HEK293 (cell line): ENCODE data around the gene TLCD3B.

ENCODE experiments used
- BCL6B ChIP-seq: fragments of 450-650 bp; formaldehyde crosslinking; IDR thresholded peaks from 2 replicates; pipeline ENCODE4 v1.5.1; 2017; ENCODE audit warnings: missing biosample characterization, missing genetic modification characterization
- FEZF1 ChIP-seq: fragments of 450-650 bp; formaldehyde crosslinking; IDR thresholded peaks from 2 replicates; pipeline ENCODE4 v1.5.1; 2016; ENCODE audit warnings: missing biosample characterization, missing genetic modification characterization
- GFI1B ChIP-seq: fragments of 450-650 bp; formaldehyde crosslinking; IDR thresholded peaks from 2 replicates; pipeline ENCODE4 v1.5.1; 2016; ENCODE audit warnings: missing biosample characterization, missing genetic modification characterization
- KLF10 ChIP-seq: fragments of 450-650 bp; IDR thresholded peaks from 2 replicates; pipeline ENCODE4 v1.5.1; 2018; ENCODE audit warnings: missing biosample characterization, mild to moderate bottlenecking, missing genetic modification characterization
- RBAK ChIP-seq: fragments of 450-650 bp; formaldehyde crosslinking; IDR thresholded peaks from 2 replicates; pipeline ENCODE4 v1.5.1; 2016; ENCODE audit warnings: missing biosample characterization, missing genetic modification characterization
- SP3 ChIP-seq: fragments of 450-650 bp; formaldehyde crosslinking; IDR thresholded peaks from 2 replicates; pipeline ENCODE4 v1.5.1; 2016; ENCODE audit warnings: missing biosample characterization, missing genetic modification characterization
- TCF7L2 ChIP-seq: IDR thresholded peaks from 2 replicates; pipeline ENCODE4 v1.6.1; 2011; ENCODE audit warnings: low read depth, mild to moderate bottlenecking, inconsistent platforms, low read length, moderate library complexity, borderline replicate concordance
- TRIM28 ChIP-seq: IDR thresholded peaks from 2 replicates; pipeline ENCODE4 v1.6.1; 2011; ENCODE audit warnings: low read length, control low read depth, borderline replicate concordance
- ZBTB10 ChIP-seq: fragments of 450-650 bp; formaldehyde crosslinking; IDR thresholded peaks from 2 replicates; pipeline ENCODE4 v1.5.1; 2016; ENCODE audit warnings: missing biosample characterization, missing genetic modification characterization
- ZFHX2 ChIP-seq: fragments of 450-650 bp; formaldehyde crosslinking; conservative IDR thresholded peaks from 2 replicates; pipeline ENCODE4 v1.5.1; 2016; ENCODE audit warnings: missing biosample characterization, missing genetic modification characterization
- ZNF114 ChIP-seq: fragments of 450-650 bp; formaldehyde crosslinking; IDR thresholded peaks from 2 replicates; pipeline ENCODE4 v1.5.0; 2017; ENCODE audit warnings: missing biosample characterization, missing genetic modification characterization
- ZNF132 ChIP-seq: fragments of 450-650 bp; formaldehyde crosslinking; IDR thresholded peaks from 2 replicates; pipeline ENCODE4 v1.5.1; 2017; ENCODE audit warnings: missing biosample characterization, missing genetic modification characterization, borderline replicate concordance
- ZNF16 ChIP-seq: fragments of 450-650 bp; formaldehyde crosslinking; IDR thresholded peaks from 2 replicates; pipeline ENCODE4 v1.5.1; 2016; ENCODE audit warnings: low read depth, missing biosample characterization, missing genetic modification characterization
- ZNF214 ChIP-seq: fragments of 450-650 bp; formaldehyde crosslinking; IDR thresholded peaks from 2 replicates; pipeline ENCODE4 v1.5.1; 2017; ENCODE audit warnings: missing biosample characterization, mild to moderate bottlenecking, missing genetic modification characterization, borderline replicate concordance
- ZNF280C ChIP-seq: fragments of 450-650 bp; formaldehyde crosslinking; IDR thresholded peaks from 2 replicates; pipeline ENCODE4 v1.5.1; 2016; ENCODE audit warnings: missing biosample characterization, missing genetic modification characterization
- ZNF302 ChIP-seq: fragments of 450-650 bp; formaldehyde crosslinking; IDR thresholded peaks from 2 replicates; pipeline ENCODE4 v1.5.1; 2016; ENCODE audit warnings: missing biosample characterization, missing genetic modification characterization, low read depth
- ZNF311 ChIP-seq: fragments of 450-650 bp; formaldehyde crosslinking; IDR thresholded peaks from 2 replicates; pipeline ENCODE4 v1.5.1; 2017; ENCODE audit warnings: missing biosample characterization, missing genetic modification characterization, borderline replicate concordance
- ZNF366 ChIP-seq: fragments of 450-650 bp; formaldehyde crosslinking; conservative IDR thresholded peaks from 2 replicates; pipeline ENCODE4 v1.5.1; 2016; ENCODE audit warnings: missing biosample characterization, missing genetic modification characterization
- ZNF518A ChIP-seq: fragments of 450-650 bp; formaldehyde crosslinking; conservative IDR thresholded peaks from 2 replicates; pipeline ENCODE4 v1.5.1; 2016; ENCODE audit warnings: low read depth, missing biosample characterization, missing genetic modification characterization
- ZNF529 ChIP-seq: fragments of 450-650 bp; formaldehyde crosslinking; IDR thresholded peaks from 2 replicates; pipeline ENCODE4 v1.5.1; 2017; ENCODE audit warnings: missing genetic modification characterization, missing biosample characterization; ENCODE audit not compliant: insufficient replicate concordance
- ZNF548 ChIP-seq: fragments of 450-650 bp; formaldehyde crosslinking; IDR thresholded peaks from 2 replicates; pipeline ENCODE4 v1.5.1; 2016; ENCODE audit warnings: missing biosample characterization, missing genetic modification characterization
- ZNF549 ChIP-seq: fragments of 450-650 bp; IDR thresholded peaks from 2 replicates; pipeline ENCODE4 v1.5.1; 2018; ENCODE audit warnings: missing biosample characterization, missing genetic modification characterization, mild to moderate bottlenecking, inconsistent platforms, moderate library complexity
- ZNF624 ChIP-seq: fragments of 450-650 bp; formaldehyde crosslinking; IDR thresholded peaks from 2 replicates; pipeline ENCODE4 v1.5.1; 2017; ENCODE audit warnings: missing biosample characterization, missing genetic modification characterization
- ZNF629 ChIP-seq: fragments of 450-650 bp; formaldehyde crosslinking; IDR thresholded peaks from 2 replicates; pipeline ENCODE4 v1.5.1; 2017; ENCODE audit warnings: missing biosample characterization, missing genetic modification characterization
- ZNF654 ChIP-seq: fragments of 450-650 bp; formaldehyde crosslinking; IDR thresholded peaks from 2 replicates; pipeline ENCODE4 v1.5.1; 2016; ENCODE audit warnings: low read depth, missing biosample characterization, missing genetic modification characterization
- ZNF670 ChIP-seq: fragments of 450-650 bp; formaldehyde crosslinking; IDR thresholded peaks from 2 replicates; pipeline ENCODE4 v1.5.1; 2016; ENCODE audit warnings: missing biosample characterization, missing genetic modification characterization, low read depth
- ZNF677 ChIP-seq: fragments of 450-650 bp; IDR thresholded peaks from 2 replicates; pipeline ENCODE4 v1.5.0; 2018; ENCODE audit warnings: missing biosample characterization, mild to moderate bottlenecking, missing genetic modification characterization, moderate library complexity
- ZNF692 ChIP-seq: fragments of 450-650 bp; formaldehyde crosslinking; IDR thresholded peaks from 2 replicates; pipeline ENCODE4 v1.5.1; 2016; ENCODE audit warnings: missing biosample characterization, missing genetic modification characterization

The TLCD3B gene

GRCh38 chr16:29995324-29995910 lies 35.7 kb downstream of the TLCD3B start, which contains the start of gene HIRIP3 (continued):
- TF ChIP-seq ZFHX2 (tag by site-specific recombination), result no peak; the same call in 1 of the 2 replicates
- no peak for TF ChIP-seq ZNF214
- no peak for TF ChIP-seq TCF7L2
- no peak for TF ChIP-seq ZNF311 (tag by site-specific recombination)
- 0 out of 2 replicates have a peak, but pooled peaks have one; percentile 9 for TF ChIP-seq FEZF1 (tag by site-specific recombination)
- TF ChIP-seq ZNF670 (tag by site-specific recombination), result no peak
- TF ChIP-seq TRIM28, result 0 out of 2 replicates have a peak, but pooled peaks have one; percentile 53
- TF ChIP-seq ZNF16 (tag by site-specific recombination), result no peak
- no peak for TF ChIP-seq ZNF654 (tag by site-specific recombination)
- no peak for TF ChIP-seq ZNF280C
- TF ChIP-seq ZNF114, result no peak
- no peak for TF ChIP-seq ZNF548 (tag by site-specific recombination)
- no peak for TF ChIP-seq RBAK (tag by site-specific recombination)
- TF ChIP-seq ZNF629, result no peak
- no peak for TF ChIP-seq ZNF302 (tag by site-specific recombination)
- TF ChIP-seq SP3, result peak; percentile 79
- no peak; the same call in 1 of the 2 replicates for TF ChIP-seq KLF10 (tag by site-specific recombination)
- TF ChIP-seq ZNF366 (tag by site-specific recombination), result peak; percentile 89
- TF ChIP-seq ZNF692 (tag by site-specific recombination), result peak; percentile 89
- 0 out of 2 replicates have a peak, but pooled peaks have one; percentile 14 for TF ChIP-seq BCL6B (tag by site-specific recombination)
- no peak for TF ChIP-seq ZNF677 (tag by site-specific recombination)
- no peak for TF ChIP-seq ZNF529
- TF ChIP-seq GFI1B, result no peak
- no peak for TF ChIP-seq ZNF549 (tag by site-specific recombination)
- no peak for TF ChIP-seq ZBTB10 (tag by site-specific recombination)
- TF ChIP-seq ZNF624 (tag by site-specific recombination), result no peak
- TF ChIP-seq ZNF132 (tag by site-specific recombination), result no peak
- peak; percentile 7; the same call in 1 of the 2 replicates for TF ChIP-seq ZNF518A (tag by site-specific recombination)
